Hepatocyte (in vitro differentiated cells): Measurements from ENCODE around the gene GAD1. TPM values are rescaled to one million over a fixed set of nuclear protein-coding genes. Genes with fewer than 3 reads are reported as not detected.

ENCODE experiments used
- DNase-seq: peaks from one replicate; pipeline ENCODE4 v3.0.0-alpha.2; 2016; ENCODE audit warnings: low spot score
- H2AFZ ChIP-seq: fragments of 200-600 bp; sonication (generic); 2 replicates; pipeline ENCODE4 v1.6.0; 2016; ENCODE audit warnings: antibody characterized with exemption, mild to moderate bottlenecking
- H3K27ac ChIP-seq: fragments of 200-600 bp; sonication (generic); 2 replicates; pipeline ENCODE4 v1.5.1; 2016; ENCODE audit warnings: mild to moderate bottlenecking
- H3K27me3 ChIP-seq: fragments of 200-600 bp; sonication (generic); 2 replicates; pipeline ENCODE4 v1.6.1; 2016
- H3K36me3 ChIP-seq: fragments of 200-600 bp; sonication (generic); replicated peaks from 2 replicates; pipeline ENCODE4 v1.5.1; 2016; ENCODE audit warnings: low read depth; ENCODE audit not compliant: insufficient read depth
- H3K4me1 ChIP-seq: fragments of 200-600 bp; sonication (generic); 2 replicates; pipeline ENCODE4 v1.5.1; 2016; ENCODE audit warnings: mild to moderate bottlenecking, moderate library complexity; ENCODE audit not compliant: insufficient read depth
- H3K4me2 ChIP-seq: fragments of 200-600 bp; sonication (generic); 2 replicates; pipeline ENCODE4 v1.6.0; 2016
- H3K4me3 ChIP-seq: fragments of 200-600 bp; sonication (generic); 2 replicates; pipeline ENCODE4 v1.5.1; 2016; ENCODE audit warnings: mild to moderate bottlenecking
- H3K79me2 ChIP-seq: fragments of 200-600 bp; sonication (generic); 2 replicates; pipeline ENCODE4 v1.6.0; 2017; ENCODE audit warnings: mild to moderate bottlenecking
- H3K9me2 ChIP-seq: fragments of 200-600 bp; sonication (generic); replicated peaks from 2 replicates; pipeline ENCODE4 v1.6.0; 2017; ENCODE audit warnings: mild to moderate bottlenecking; ENCODE audit not compliant: insufficient read depth
- H3K9me3 ChIP-seq: fragments of 200-600 bp; sonication (generic); 2 replicates; pipeline ENCODE4 v1.5.1; 2016; ENCODE audit warnings: low read depth, mild to moderate bottlenecking
- H4K20me1 ChIP-seq: fragments of 200-600 bp; sonication (generic); 2 replicates; pipeline ENCODE4 v1.6.0; 2016; ENCODE audit warnings: mild to moderate bottlenecking; ENCODE audit not compliant: insufficient read depth, poor library complexity, severe bottlenecking
- EZH2 ChIP-seq: fragments of 200-600 bp; sonication (generic); IDR thresholded peaks from 2 replicates; pipeline ENCODE4 v1.6.1; 2016; ENCODE audit warnings: antibody characterized with exemption, mild to moderate bottlenecking, borderline replicate concordance
- EZH2phosphoT487 ChIP-seq: fragments of 200-600 bp; sonication (generic); IDR thresholded peaks from one replicate; pipeline ENCODE4 v1.6.1; 2018; ENCODE audit warnings: antibody characterized with exemption, mild to moderate bottlenecking, low read depth, moderate library complexity; ENCODE audit not compliant: unreplicated experiment, severe bottlenecking
- WGBS: methylation state at CpG from one replicate; pipeline ENCODE4 v1.1.6; 2016; ENCODE audit warnings: low lambda C conversion rate; ENCODE audit errors: missing lambda C conversion rate; 5-methylcytosine and 5-hydroxymethylcytosine counted together
- polyA plus RNA-seq: library from polyadenylated mRNA; unstranded; fragments of >200 nt; fragmentation: Nextera tagmentation; extraction: Ambion mirVana; gene quantifications from 2 replicates; pipeline ENCODE4 v1.2.1, GENCODE V29; 2016
- total RNA-seq: library from RNA; depleted of rRNA; stranded (reverse); fragments of >200 nt; gene quantifications from 2 replicates; pipeline ENCODE4 v1.2.3, GENCODE V29; 2014
- TF ChIP-seq, protein P1 (sequence below): fragments of 200-600 bp; sonication (generic); IDR thresholded peaks from 2 replicates; pipeline ENCODE4 v1.5.1; 2016; ENCODE audit warnings: antibody characterized with exemption, mild to moderate bottlenecking; ENCODE audit not compliant: poor library complexity

The GAD1 gene
- total and polyA plus RNA-seq, 2 experiments from 2014 or later = 0.50 to 1.1 TPM

DNA sequence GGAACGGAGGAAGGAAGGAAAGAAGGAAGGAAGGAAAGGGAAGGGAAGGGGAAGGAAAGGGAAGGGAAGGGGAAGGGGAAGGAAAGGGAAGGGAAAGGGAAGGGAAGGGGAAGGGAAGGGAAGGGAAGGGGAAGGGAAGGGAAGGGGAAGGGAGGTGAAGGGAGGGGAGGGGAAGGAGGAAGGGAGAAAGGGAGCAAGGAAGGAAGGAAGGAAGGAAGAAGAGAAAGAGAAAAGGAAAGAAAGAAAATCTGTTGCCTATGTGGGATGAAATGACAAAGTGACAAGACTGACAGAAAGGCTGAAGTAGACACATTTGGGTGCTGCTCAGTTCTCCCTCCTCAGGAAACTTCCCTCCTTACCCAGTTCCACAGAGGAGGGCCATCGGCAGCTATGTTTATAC, 66.1 kb downstream of the GAD1 start:
- H3K4me3 ChIP-seq = no peak overlapping the region
- H3K79me2 ChIP-seq = no peaks in the 10 kb centered on the region
- H3K9me3 ChIP-seq = no peaks in the 10 kb centered on the region
- TF ChIP-seq EZH2phosphoT487 = no peak
- no peak for TF ChIP-seq EZH2
- TF ChIP-seq, protein P1, sequence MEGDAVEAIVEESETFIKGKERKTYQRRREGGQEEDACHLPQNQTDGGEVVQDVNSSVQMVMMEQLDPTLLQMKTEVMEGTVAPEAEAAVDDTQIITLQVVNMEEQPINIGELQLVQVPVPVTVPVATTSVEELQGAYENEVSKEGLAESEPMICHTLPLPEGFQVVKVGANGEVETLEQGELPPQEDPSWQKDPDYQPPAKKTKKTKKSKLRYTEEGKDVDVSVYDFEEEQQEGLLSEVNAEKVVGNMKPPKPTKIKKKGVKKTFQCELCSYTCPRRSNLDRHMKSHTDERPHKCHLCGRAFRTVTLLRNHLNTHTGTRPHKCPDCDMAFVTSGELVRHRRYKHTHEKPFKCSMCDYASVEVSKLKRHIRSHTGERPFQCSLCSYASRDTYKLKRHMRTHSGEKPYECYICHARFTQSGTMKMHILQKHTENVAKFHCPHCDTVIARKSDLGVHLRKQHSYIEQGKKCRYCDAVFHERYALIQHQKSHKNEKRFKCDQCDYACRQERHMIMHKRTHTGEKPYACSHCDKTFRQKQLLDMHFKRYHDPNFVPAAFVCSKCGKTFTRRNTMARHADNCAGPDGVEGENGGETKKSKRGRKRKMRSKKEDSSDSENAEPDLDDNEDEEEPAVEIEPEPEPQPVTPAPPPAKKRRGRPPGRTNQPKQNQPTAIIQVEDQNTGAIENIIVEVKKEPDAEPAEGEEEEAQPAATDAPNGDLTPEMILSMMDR = no peak
- no peaks in the 10 kb centered on the region for H4K20me1 ChIP-seq
- no peak for DNase-seq
- H3K9me2 ChIP-seq = no peaks in the 10 kb centered on the region
- no peak overlapping the region for H3K4me2 ChIP-seq
- H3K36me3 ChIP-seq = no peaks in the 10 kb centered on the region
- no peak overlapping the region for H3K27ac ChIP-seq
- WGBS = 65% methylated on average over 2 of the region's 2 CpGs
- H3K4me1 ChIP-seq = no peaks in the 10 kb centered on the region
- H3K27me3 ChIP-seq = no peaks in the 10 kb centered on the region
- H2AFZ ChIP-seq = no peak overlapping the region

DNA sequence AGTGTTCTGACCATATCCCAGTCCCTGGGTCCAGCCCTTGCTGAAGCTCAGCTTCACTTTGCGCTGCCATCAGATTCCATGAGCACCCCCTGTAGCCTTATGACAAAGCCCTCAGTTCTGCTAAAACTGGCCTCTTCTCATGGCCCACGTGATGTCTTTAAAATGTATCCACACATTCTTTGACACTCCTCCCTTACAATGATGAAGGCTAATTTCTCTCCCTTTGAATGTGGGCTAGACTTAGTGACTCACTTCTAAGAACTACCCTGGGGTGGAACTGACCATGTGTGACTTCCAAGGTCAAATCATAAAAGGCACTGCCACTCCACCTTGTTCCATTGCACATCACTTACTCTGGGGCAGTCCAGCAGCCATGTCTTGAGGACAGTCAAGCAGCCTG, 67.0 kb downstream of the GAD1 start:
- TF ChIP-seq, protein P1 = no peak
- TF ChIP-seq EZH2phosphoT487 (no peak), EZH2 (no peak)
- 81% methylated on average over 2 of the region's 2 CpGs for WGBS
- H2AFZ ChIP-seq = no peak overlapping the region

DNA sequence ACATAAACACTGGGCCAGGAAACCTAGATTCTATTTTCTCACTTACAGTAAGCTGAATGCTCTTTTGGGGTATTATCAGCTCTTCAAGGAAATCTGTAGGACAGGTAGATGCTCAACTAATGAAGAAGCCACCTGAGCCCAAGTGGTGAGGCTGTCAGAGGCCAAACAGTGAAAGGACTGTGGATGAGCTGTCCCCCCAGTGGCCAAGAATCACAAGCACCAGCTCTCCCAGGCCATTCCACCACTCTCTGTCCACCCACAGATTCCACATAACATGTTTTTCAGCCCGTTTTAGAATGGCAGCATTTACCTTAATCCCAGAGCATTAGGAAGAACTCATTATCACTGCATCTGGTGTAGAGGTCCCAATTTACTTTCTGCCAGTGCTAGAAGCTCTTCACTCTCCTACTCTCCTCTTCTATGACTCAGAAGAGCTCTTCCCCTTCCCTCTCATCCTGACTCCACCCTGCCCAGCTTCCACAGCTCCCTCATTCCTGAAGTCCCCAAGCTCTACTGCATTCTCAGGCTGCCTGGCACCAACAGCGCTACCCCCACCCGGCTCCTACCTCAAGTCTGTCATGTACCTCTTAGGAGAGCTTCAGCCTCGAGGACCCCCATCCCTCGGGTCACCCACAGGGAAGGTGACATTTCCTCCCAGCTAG, 68.6 kb downstream of the GAD1 start:
- WGBS = 78% methylated on average over 5 of the region's 5 CpGs
- H3K4me1 ChIP-seq = no peaks in the 10 kb centered on the region
- no peaks in the 10 kb centered on the region for H3K27me3 ChIP-seq
- no peaks in the 10 kb centered on the region for H3K9me2 ChIP-seq
- H3K36me3 ChIP-seq = no peaks in the 10 kb centered on the region
- no peaks in the 10 kb centered on the region for H3K79me2 ChIP-seq
- no peak for DNase-seq
- no peak overlapping the region for H3K4me3 ChIP-seq
- H3K4me2 ChIP-seq = no peak overlapping the region
- no peaks in the 10 kb centered on the region for H4K20me1 ChIP-seq
- no peak overlapping the region for H3K27ac ChIP-seq
- no peak overlapping the region for H2AFZ ChIP-seq
- H3K9me3 ChIP-seq = no peaks in the 10 kb centered on the region
- TF ChIP-seq EZH2 (no peak), EZH2phosphoT487 (no peak)
- TF ChIP-seq, protein P1 = no peak

More for the DNA sequence above, 67.0 kb downstream of the GAD1 start:
- Histone ChIP-seq H3K4me1 (no peaks in the 10 kb centered on the region), H3K4me3 (no peak overlapping the region), H3K27me3 (no peaks in the 10 kb centered on the region), H3K9me2 (no peaks in the 10 kb centered on the region), H4K20me1 (no peaks in the 10 kb centered on the region), H3K9me3 (no peaks in the 10 kb centered on the region), H3K4me2 (no peak overlapping the region), H3K79me2 (no peaks in the 10 kb centered on the region), H3K27ac (no peak overlapping the region), H3K36me3 (no peaks in the 10 kb centered on the region)
- no peak for DNase-seq
